SU-DHL-6 (cell line): Measurements from ENCODE around the gene MYCT1.

Source experiments
- CTCF ChIP-seq: fragments of 200-600 bp; sonication (generic); IDR thresholded peaks from one replicate; pipeline ENCODE4 v1.5.1; 2017; ENCODE audit warnings: antibody characterized with exemption, mild to moderate bottlenecking, low read length, moderate library complexity; ENCODE audit not compliant: insufficient read depth, poor library complexity, severe bottlenecking
- EZH2phosphoT487 ChIP-seq: fragments of 200-600 bp; sonication (generic), shearing (Covaris generic); conservative IDR thresholded peaks from 2 replicates; pipeline ENCODE4 v1.6.1; 2018; ENCODE audit warnings: mild to moderate bottlenecking, antibody characterized with exemption, low read length, moderate library complexity, mixed read lengths

- TF ChIP-seq CTCF, result no peak
- no peak for TF ChIP-seq EZH2phosphoT487
Observed at GRCh38 chr6:152651986-152652385, 45.7 kb upstream of the MYCT1 start.
